GM23248 (cell line): ENCODE data around the gene HS3ST2. TPM values are rescaled to one million over a fixed set of nuclear protein-coding genes. Genes with fewer than 3 reads are reported as not detected.

Experiments
- DNase-seq: peaks from one replicate; pipeline ENCODE4 v3.0.0-alpha.2; 2015
- H2AFZ ChIP-seq: fragments of 200-600 bp; sonication (generic); 2 replicates; pipeline ENCODE4 v1.6.1; 2016; ENCODE audit warnings: antibody characterized with exemption
- H3F3A ChIP-seq: fragments of 200-600 bp; sonication (generic); 2 replicates; pipeline ENCODE4 v1.6.1; 2016; ENCODE audit warnings: mild to moderate bottlenecking, antibody characterized with exemption, mixed run types; ENCODE audit not compliant: insufficient read depth
- H3K27ac ChIP-seq: fragments of 200-600 bp; sonication (generic); 2 replicates; pipeline ENCODE4 v1.5.1; 2016; ENCODE audit warnings: mild to moderate bottlenecking
- H3K27me3 ChIP-seq: fragments of 200-600 bp; sonication (generic); replicated peaks from 2 replicates; pipeline ENCODE4 v1.6.1; 2016; ENCODE audit warnings: mild to moderate bottlenecking; ENCODE audit not compliant: insufficient read depth
- H3K36me3 ChIP-seq: fragments of 200-600 bp; sonication (generic); 2 replicates; pipeline ENCODE4 v1.6.1; 2016; ENCODE audit warnings: low read depth, mild to moderate bottlenecking
- H3K4me1 ChIP-seq: fragments of 200-600 bp; sonication (generic); 2 replicates; pipeline ENCODE4 v1.6.1; 2016; ENCODE audit warnings: mild to moderate bottlenecking; ENCODE audit not compliant: insufficient read depth
- H3K4me2 ChIP-seq: fragments of 200-600 bp; sonication (generic); one replicate; pipeline ENCODE4 v1.6.1; 2016; ENCODE audit warnings: mild to moderate bottlenecking; ENCODE audit not compliant: unreplicated experiment
- H3K4me3 ChIP-seq: fragments of 200-600 bp; sonication (generic); 2 replicates; pipeline ENCODE4 v1.5.1; 2016; ENCODE audit warnings: mild to moderate bottlenecking
- H3K79me2 ChIP-seq: fragments of 200-600 bp; sonication (generic); 2 replicates; pipeline ENCODE4 v1.6.1; 2016; ENCODE audit warnings: mild to moderate bottlenecking; ENCODE audit not compliant: insufficient read depth
- H3K9ac ChIP-seq: fragments of 200-600 bp; sonication (generic); 2 replicates; pipeline ENCODE4 v1.6.1; 2016; ENCODE audit warnings: mild to moderate bottlenecking
- H3K9me2 ChIP-seq: fragments of 200-600 bp; sonication (generic); 2 replicates; pipeline ENCODE4 v1.6.1; 2016; ENCODE audit warnings: mixed run types, mild to moderate bottlenecking, moderate library complexity; ENCODE audit not compliant: insufficient read depth
- H3K9me3 ChIP-seq: fragments of 200-600 bp; sonication (generic); one replicate; pipeline ENCODE4 v1.6.1; 2017; ENCODE audit warnings: low read depth
- H4K20me1 ChIP-seq: fragments of 200-600 bp; sonication (generic); 2 replicates; pipeline ENCODE4 v1.6.0; 2016; ENCODE audit not compliant: insufficient read depth
- EZH2 ChIP-seq: fragments of 200-600 bp; sonication (generic); IDR thresholded peaks from 2 replicates; pipeline ENCODE4 v1.6.1; 2018; ENCODE audit warnings: antibody characterized with exemption, mild to moderate bottlenecking; ENCODE audit not compliant: insufficient read depth, poor library complexity, severe bottlenecking
- EZH2phosphoT487 ChIP-seq: fragments of 200-600 bp; sonication (generic); IDR thresholded peaks from 2 replicates; pipeline ENCODE4 v1.6.1; 2018; ENCODE audit warnings: antibody characterized with exemption, moderate library complexity, mild to moderate bottlenecking, low read depth; ENCODE audit not compliant: insufficient read depth
- WGBS, 2 experiments: methylation state at CpG; one replicate each; pipeline ENCODE4 v1.1.6; 2015 to 2017; ENCODE audit warnings: low lambda C conversion rate in 2 of 2, low coverage in 1 of 2; ENCODE audit errors: missing lambda C conversion rate in 2 of 2; 5-methylcytosine and 5-hydroxymethylcytosine counted together
- in situ Hi-C: fragments of 300-500 bp; cut with MboI; formaldehyde crosslinking; loops from 2 replicates; pipeline ENCODE4 v1.15.0; 2020
- polyA plus RNA-seq: library from polyadenylated mRNA; unstranded; fragments of >200 nt; fragmentation: Nextera tagmentation; extraction: Ambion mirVana; gene quantifications from 2 replicates; pipeline ENCODE4 v1.2.1, GENCODE V29; 2016
- total RNA-seq: library from RNA; depleted of rRNA; stranded (reverse); fragments of >200 nt; shearing (Covaris generic); gene quantifications from 2 replicates; pipeline ENCODE4 v1.2.3, GENCODE V29; 2014

HS3ST2 gene
- total and polyA plus RNA-seq, 2 experiments from 2014 or later, result not detected

DNA sequence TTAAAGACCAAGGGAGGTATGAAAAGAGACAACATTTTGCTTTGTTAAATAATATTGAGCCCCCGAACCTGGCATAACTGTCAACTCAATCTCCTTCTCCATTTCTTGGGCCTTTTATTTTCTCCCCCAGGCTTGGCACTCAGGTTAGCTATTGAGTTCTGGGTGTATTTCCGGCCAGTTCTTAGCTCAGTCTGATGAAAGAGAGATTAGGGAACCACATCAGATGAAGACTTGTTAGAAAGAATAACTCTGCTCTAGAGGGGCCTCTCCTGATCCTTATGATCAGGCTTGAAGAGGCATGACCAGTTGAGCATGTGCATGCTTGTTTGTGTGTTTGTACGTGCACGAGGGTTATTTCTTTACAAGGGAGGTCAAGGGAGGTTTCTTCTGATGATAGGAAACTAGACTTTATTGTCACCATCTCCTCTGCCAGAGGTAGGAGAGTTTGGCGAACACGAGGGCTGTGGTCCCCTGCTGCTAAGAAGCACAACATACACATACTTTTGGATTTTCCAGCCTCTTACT is 29.2 kb upstream of the HS3ST2 start:
- no peak overlapping the region for H3K4me2 ChIP-seq
- no peaks in the 10 kb centered on the region for H3K36me3 ChIP-seq
- no peak overlapping the region for H3K4me3 ChIP-seq
- H3K4me1 ChIP-seq, result peaks cover 31% of the 10 kb centered on the region
- no peaks in the 10 kb centered on the region for H3K9me3 ChIP-seq
- no peak overlapping the region for H3K27ac ChIP-seq
- no peak for DNase-seq
- H2AFZ ChIP-seq, result no peak overlapping the region
- H3K9me2 ChIP-seq, result no peaks in the 10 kb centered on the region
- 84 to 92% methylated on average over 6 of the region's 6 CpGs for WGBS, 2 experiments
- no peaks in the 10 kb centered on the region for H4K20me1 ChIP-seq
- H3K9ac ChIP-seq, result no peak overlapping the region
- H3F3A ChIP-seq, result peaks cover 34% of the 10 kb centered on the region
- TF ChIP-seq EZH2, result no peak
- TF ChIP-seq EZH2phosphoT487, result no peak
- in situ Hi-C loops, result loop anchor here (10.0 kb wide), 1 partner anchor 60 kb away; no protein-coding TSS in a partner anchor
- H3K27me3 ChIP-seq, result 0 out of 2 replicates have a peak, but pooled peaks cover 2% of the 10 kb centered on the region
- H3K79me2 ChIP-seq, result no peaks in the 10 kb centered on the region

DNA sequence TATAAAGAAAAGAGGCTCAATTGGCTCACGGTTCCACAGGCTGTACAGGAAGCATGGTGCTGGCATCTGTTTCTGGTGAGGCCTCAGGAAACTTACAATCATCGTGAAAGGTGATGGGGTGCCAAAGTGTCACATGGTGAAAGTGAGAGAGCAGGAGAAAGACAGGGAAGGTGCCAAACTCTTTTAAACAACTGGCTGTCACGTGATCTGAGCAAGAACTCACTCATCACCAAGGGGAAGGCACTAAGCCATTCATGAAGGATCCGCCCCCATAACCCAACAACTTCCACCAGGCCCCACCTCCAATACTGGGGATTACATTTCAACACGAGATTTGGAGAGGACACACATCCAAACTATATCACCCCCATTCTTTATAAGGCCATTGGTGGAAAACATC is 28.4 kb upstream of the HS3ST2 start:
- Histone ChIP-seq H3F3A (peaks cover 34% of the 10 kb centered on the region), H3K27me3 (0 out of 2 replicates have a peak, but pooled peaks cover 2% of the 10 kb centered on the region)
- DNase-seq, result no peak

DNA sequence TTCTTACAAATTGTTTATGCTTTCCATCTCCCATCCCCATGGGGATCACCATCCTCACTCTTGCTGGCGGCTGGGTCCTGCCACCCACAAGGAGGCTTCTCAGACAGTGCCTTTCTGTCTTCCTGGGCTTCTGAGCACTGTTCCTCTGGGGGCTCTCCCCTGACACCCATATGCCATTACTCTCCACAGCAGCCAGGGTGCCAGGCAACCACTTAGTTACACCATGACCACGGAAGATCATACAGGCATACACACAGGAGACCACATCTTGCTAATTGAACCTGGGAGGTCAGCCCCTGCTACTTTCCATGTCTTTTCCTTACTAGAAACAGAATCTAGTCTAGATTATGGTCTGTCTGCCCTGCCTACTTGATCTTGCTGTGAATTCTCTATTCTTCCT is 27.7 kb upstream of the HS3ST2 start:
- Histone ChIP-seq H3K9me2 (no peaks in the 10 kb centered on the region), H3F3A (peaks cover 34% of the 10 kb centered on the region), H4K20me1 (no peaks in the 10 kb centered on the region), H3K79me2 (no peaks in the 10 kb centered on the region), H2AFZ (no peak overlapping the region), H3K27ac (no peak overlapping the region), H3K4me2 (no peak overlapping the region), H3K27me3 (0 out of 2 replicates have a peak, but pooled peaks cover 2% of the 10 kb centered on the region), H3K36me3 (no peaks in the 10 kb centered on the region), H3K9ac (no peak overlapping the region), H3K4me3 (no peak overlapping the region), H3K4me1 (peaks cover 32% of the 10 kb centered on the region), H3K9me3 (no peaks in the 10 kb centered on the region)
- DNase-seq, result no peak
- in situ Hi-C loops, result loop anchor here (10.0 kb wide), 1 partner anchor 59 kb away; no protein-coding TSS in a partner anchor
- no peak for TF ChIP-seq EZH2phosphoT487
- TF ChIP-seq EZH2, result no peak
- WGBS, 2 experiments, result 94 to 96% methylated on average over 2 of the region's 2 CpGs

More for the DNA sequence above, 28.4 kb upstream of the HS3ST2 start:
- H3K9ac ChIP-seq, result no peak overlapping the region
- WGBS, 2 experiments, result 83 to 88% methylated on average over 5 of the region's 5 CpGs
- in situ Hi-C loops, result loop anchor here (10.0 kb wide), 1 partner anchor 59 kb away; no protein-coding TSS in a partner anchor
- no peaks in the 10 kb centered on the region for H3K9me2 ChIP-seq
- H3K27ac ChIP-seq, result no peak overlapping the region
- H4K20me1 ChIP-seq, result no peaks in the 10 kb centered on the region
- H3K4me2 ChIP-seq, result no peak overlapping the region
- H3K79me2 ChIP-seq, result no peaks in the 10 kb centered on the region
- H3K4me3 ChIP-seq, result no peak overlapping the region
- H3K9me3 ChIP-seq, result no peaks in the 10 kb centered on the region
- H3K36me3 ChIP-seq, result no peaks in the 10 kb centered on the region
- peaks cover 32% of the 10 kb centered on the region for H3K4me1 ChIP-seq
- no peak for TF ChIP-seq EZH2
- no peak for TF ChIP-seq EZH2phosphoT487
- no peak overlapping the region for H2AFZ ChIP-seq

DNA sequence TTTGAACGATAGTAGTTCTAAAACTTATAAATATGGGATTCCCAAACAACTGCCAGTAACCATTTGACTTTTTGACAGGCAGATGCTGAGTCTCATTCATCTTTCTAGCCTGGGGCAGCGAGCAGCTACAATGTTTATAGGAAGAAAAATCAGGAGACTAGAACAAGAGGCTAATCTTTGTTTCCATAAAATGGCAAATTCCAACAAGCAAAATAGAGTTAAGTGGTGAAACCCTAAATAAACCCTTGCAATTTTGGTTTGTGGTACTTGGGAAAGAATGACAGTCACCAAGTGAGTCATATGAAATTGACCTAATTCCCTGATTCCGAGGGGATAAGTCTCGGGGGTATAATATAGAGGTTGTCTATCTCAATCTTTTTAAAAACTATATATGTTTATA is 27.3 kb upstream of the HS3ST2 start:
- Histone ChIP-seq H3F3A (peaks cover 34% of the 10 kb centered on the region), H3K79me2 (no peaks in the 10 kb centered on the region), H3K27me3 (0 out of 2 replicates have a peak, but pooled peaks cover 2% of the 10 kb centered on the region), H3K9me2 (no peaks in the 10 kb centered on the region), H3K4me2 (no peak overlapping the region), H3K36me3 (no peaks in the 10 kb centered on the region), H3K27ac (no peak overlapping the region), H3K9ac (no peak overlapping the region), H4K20me1 (no peaks in the 10 kb centered on the region), H3K9me3 (no peaks in the 10 kb centered on the region), H2AFZ (no peak overlapping the region), H3K4me1 (peaks cover 32% of the 10 kb centered on the region), H3K4me3 (no peak overlapping the region)
- in situ Hi-C loops, result loop anchor here (10.0 kb wide), 1 partner anchor 58 kb away; no protein-coding TSS in a partner anchor
- TF ChIP-seq EZH2 (no peak), EZH2phosphoT487 (no peak)
- 43 to 51% methylated on average over 4 of the region's 4 CpGs for WGBS, 2 experiments
- DNase-seq, result peak; percentile 15
